SK-MEL-5 (cell line): ENCODE measurements around the gene TOLLIP. TPM values are rescaled to one million over a fixed set of nuclear protein-coding genes. Genes with fewer than 3 reads are reported as not detected.
A peak's percentile ranks its signal among the peaks of the same experiment; 100 is the strongest.
"Not testable (repeated sequence)": the region's sequence is repeated elsewhere in the genome, so short reads cannot be mapped to it uniquely, and the experiment has no call there.

Experiments used
- DNase-seq: peaks from one replicate; pipeline ENCODE4 v3.0.0-alpha.2; 2016; ENCODE audit warnings: low read depth, low spot score
- in situ Hi-C: cut with HindIII; loops from 2 replicates; pipeline ENCODE4 v1.10.0; 2016; ENCODE audit warnings: low sequenced_read_pairs, high pct_unique_total_duplicates, low pct_unique_long_range_greater_than_20kb
- polyA plus RNA-seq, 2 experiments: library from polyadenylated mRNA; depleted of rRNA; stranded (reverse); fragments of >200 nt; gene quantifications; 2 replicates each; pipeline ENCODE4 v1.2.3, GENCODE V29; 2015
- total RNA-seq: library from RNA; depleted of rRNA; stranded (reverse); fragments of >200 nt; shearing (Covaris generic); gene quantifications from 2 replicates; pipeline ENCODE4 v1.2.3, GENCODE V29; 2014; rRNA removed

Gene TOLLIP
- total RNA-seq = 33.5 and 36.0 TPM in 2 replicates
- polyA plus RNA-seq (2015; cell fraction: cytosol; rRNA removed) = 90.3 and 90.9 TPM in 2 replicates
- polyA plus RNA-seq (2015; cell fraction: nucleus; rRNA removed) = 49.5 and 57.4 TPM in 2 replicates

GRCh38 chr11:1309498-1310317 is at the start of gene TOLLIP:
Gene TOLLIP (minus strand): TSS chr11:1309632. CDS start chr11:1309498, 134 bp downstream.
- in situ Hi-C loops = no loop called here
- peak; percentile 90 for DNase-seq

GRCh38 chr11:1358931-1359330 is 49.5 kb upstream of the TOLLIP start:
- DNase-seq, in situ Hi-C loops: not testable (repeated sequence)

GRCh38 chr11:1358286-1358685 is 48.9 kb upstream of the TOLLIP start:
- no peak for DNase-seq
- in situ Hi-C loops = no loop called here

GRCh38 chr11:1356478-1356960 is 47.1 kb upstream of the TOLLIP start:
- DNase-seq = no peak
- in situ Hi-C loops = no loop called here

- DNase-seq = no peak
- in situ Hi-C loops = no loop called here
Observed at GRCh38 chr11:1356007-1356435, 46.6 kb upstream of the TOLLIP start.

- in situ Hi-C loops = no loop called here
- DNase-seq = no peak
Observed at GRCh38 chr11:1354125-1354938, 44.9 kb upstream of the TOLLIP start.

GRCh38 chr11:1353383-1354124 is 44.1 kb upstream of the TOLLIP start:
- in situ Hi-C loops = no loop called here
- no peak for DNase-seq

- in situ Hi-C loops = no loop called here
- no peak for DNase-seq
Observed at GRCh38 chr11:1352696-1353382, 43.4 kb upstream of the TOLLIP start.

- in situ Hi-C loops = no loop called here
- peak; percentile 34 for DNase-seq
Observed at GRCh38 chr11:1351278-1351937, 42.0 kb upstream of the TOLLIP start.

- in situ Hi-C loops = no loop called here
- DNase-seq = no peak
Observed at GRCh38 chr11:1350086-1350725, 40.8 kb upstream of the TOLLIP start.

- in situ Hi-C loops = no loop called here
- no peak for DNase-seq
Observed at GRCh38 chr11:1349327-1350041, 40.1 kb upstream of the TOLLIP start.

- no peak for DNase-seq
- in situ Hi-C loops = no loop called here
Observed at GRCh38 chr11:1348796-1349326, 39.4 kb upstream of the TOLLIP start.

GRCh38 chr11:1348146-1348795 is 38.8 kb upstream of the TOLLIP start:
- no peak for DNase-seq
- in situ Hi-C loops = no loop called here

- DNase-seq, in situ Hi-C loops: not testable (repeated sequence)
Observed at GRCh38 chr11:1347411-1347999, 38.1 kb upstream of the TOLLIP start.
